Prostate gland (tissue), 2 donors: ENCODE measurements around the gene DNAJB8. TPM values are rescaled to one million over a fixed set of nuclear protein-coding genes. Genes with fewer than 3 reads are reported as not detected.

Experiments
- total RNA-seq, 2 donors: library from RNA; depleted of rRNA; stranded (reverse); fragments of >200 nt; gene quantifications; one replicate each; pipeline ENCODE4 v1.1.0, GENCODE V29; 2016

DNAJB8 gene
- total RNA-seq, 2 donors from 2014 or later: 3.2 TPM; not detected in 1

Other genes with a start within 250 kb of the DNAJB8 start
- gene GATA2, start 26.3 kb upstream of the DNAJB8 start, total RNA-seq: 100 to 1,000 TPM; 181 to 275 TPM
- gene RPN1, start 183.9 kb upstream of the DNAJB8 start, total RNA-seq: 100 to 1,000 TPM; 291 to 359 TPM